SU-DHL-6 (cell line): ENCODE results near the gene MROH2A.

Experiments
- CTCF ChIP-seq: fragments of 200-600 bp; sonication (generic); IDR thresholded peaks from one replicate; pipeline ENCODE4 v1.5.1; 2017; ENCODE audit warnings: antibody characterized with exemption, mild to moderate bottlenecking, low read length, moderate library complexity; ENCODE audit not compliant: insufficient read depth, poor library complexity, severe bottlenecking
- EZH2phosphoT487 ChIP-seq: fragments of 200-600 bp; sonication (generic), shearing (Covaris generic); conservative IDR thresholded peaks from 2 replicates; pipeline ENCODE4 v1.6.1; 2018; ENCODE audit warnings: mild to moderate bottlenecking, antibody characterized with exemption, low read length, moderate library complexity, mixed read lengths

- no peak for TF ChIP-seq EZH2phosphoT487
- no peak for TF ChIP-seq CTCF
Measured at GRCh38 chr2:233802132-233802815, 24.1 kb downstream of the MROH2A start.
